Naive thymus-derived CD4-positive, alpha-beta T cell (primary cell): ENCODE results near the gene TCEANC. TPM values are rescaled to one million over a fixed set of nuclear protein-coding genes. Genes with fewer than 3 reads are reported as not detected.
A peak's percentile ranks its signal among the peaks of the same experiment; 100 is the strongest.

Experiments
- ATAC-seq: fragments of 150-1000 bp; cut with Tn5 transposase; 2 replicates; pipeline ENCODE4 v1.10.0; 2021; ENCODE audit warnings: mild to moderate bottlenecking, moderate library complexity
- CTCF ChIA-PET: fragments of 350-600 bp; sonication (Branson Sonifier 250); formaldehyde crosslinking; loops from one replicate; lab custom pipeline; 2021; ENCODE audit warnings: antibody characterized with exemption; lab: Charles Lee
- POLR2A ChIA-PET: fragments of 350-600 bp; sonication (Branson Sonifier 250); formaldehyde crosslinking; loops from one replicate; lab custom pipeline; 2021; ENCODE audit warnings: antibody characterized with exemption, inconsistent platforms; lab: Charles Lee
- DNase-seq, 9 donors: peaks; one replicate each; pipeline versions ENCODE4 v3.0.0 to v3.0.0-alpha.2; 2020 to 2022; ENCODE audit warnings: mixed read lengths in 1 of 9
- H3K27ac ChIP-seq: one replicate; pipeline ENCODE4 v1.7.0; 2013; ENCODE audit warnings: mild to moderate bottlenecking, low read depth, low read length, moderate library complexity
- H3K27me3 ChIP-seq, 2 donors: one replicate each; pipeline ENCODE4 v1.7.0; 2013; ENCODE audit warnings: low read length in 2 of 2, mild to moderate bottlenecking in 2 of 2, moderate library complexity in 2 of 2; ENCODE audit not compliant: control insufficient read depth in 2 of 2, insufficient read depth in 2 of 2
- H3K36me3 ChIP-seq, 3 experiments: 1 replicate in 2 of 3; 2 replicates in 1 of 3; pipeline ENCODE4 v1.7.0; 2013; ENCODE audit warnings: low read length in 3 of 3, mild to moderate bottlenecking in 3 of 3, moderate library complexity in 1 of 3; ENCODE audit not compliant: insufficient read depth in 3 of 3, control insufficient read depth in 2 of 3
- H3K4me1 ChIP-seq, 2 donors: one replicate each; pipeline ENCODE4 v1.7.0; 2013; ENCODE audit warnings: low read length in 2 of 2, mild to moderate bottlenecking in 2 of 2, moderate library complexity in 1 of 2; ENCODE audit not compliant: control insufficient read depth in 2 of 2, insufficient read depth in 2 of 2
- H3K4me3 ChIP-seq: 2 replicates; pipeline ENCODE4 v1.7.0; 2013; ENCODE audit warnings: mild to moderate bottlenecking, low read length
- H3K9me3 ChIP-seq, 3 experiments: 1 replicate in 2 of 3; 2 replicates in 1 of 3; pipeline ENCODE4 v1.7.0; 2013; ENCODE audit warnings: low read length in 3 of 3; ENCODE audit not compliant: control insufficient read depth in 2 of 3
- H3K27ac Mint-ChIP-seq, 9 donors: one replicate each; pipeline ENCODE4 v1.8.0; 2020 to 2022; ENCODE audit warnings: mixed read lengths in 9 of 9, mild to moderate bottlenecking in 8 of 9, moderate library complexity in 5 of 9, inconsistent platforms in 2 of 9
- H3K27me3 Mint-ChIP-seq, 5 donors: one replicate each; pipeline ENCODE4 v1.8.0; 2021 to 2022; ENCODE audit warnings: mixed read lengths in 5 of 5, mild to moderate bottlenecking in 1 of 5
- H3K36me3 Mint-ChIP-seq, 5 donors: one replicate each; pipeline ENCODE4 v1.8.0; 2020 to 2022; ENCODE audit warnings: mixed read lengths in 5 of 5, mild to moderate bottlenecking in 3 of 5, inconsistent platforms in 1 of 5
- H3K4me1 Mint-ChIP-seq, 7 donors: one replicate each; pipeline ENCODE4 v1.8.0; 2020 to 2022; ENCODE audit warnings: mixed read lengths in 7 of 7, mild to moderate bottlenecking in 3 of 7, inconsistent platforms in 1 of 7
- H3K4me3 Mint-ChIP-seq, 10 donors: one replicate each; pipeline ENCODE4 v1.8.0; 2020 to 2022; ENCODE audit warnings: mild to moderate bottlenecking in 10 of 10, mixed read lengths in 10 of 10, moderate library complexity in 6 of 10, inconsistent platforms in 2 of 10
- H3K9me3 Mint-ChIP-seq, 11 donors: one replicate each; pipeline ENCODE4 v1.8.0; 2020 to 2022; ENCODE audit warnings: mixed read lengths in 11 of 11, mild to moderate bottlenecking in 4 of 11, inconsistent platforms in 1 of 11, moderate library complexity in 1 of 11
- intact Hi-C, 2 donors: fragments of 100-400 bp; cut with micrococcal nuclease; formaldehyde crosslinking; loops; one replicate each; pipeline ENCODE4 v1.15.1; 2023
- polyA plus RNA-seq, 2 donors: library from polyadenylated mRNA; unstranded; fragments of 300-500 nt; fragmentation: Illumina TruSeq; gene quantifications; one replicate each; pipeline ENCODE4 v1.2.3, GENCODE V29; 2021
- total RNA-seq, 6 experiments: library from RNA in 5 of 6; stranded (reverse) in 5 of 6; gene quantifications; 1 replicate in 5 of 6; 2 replicates in 1 of 6; pipeline ENCODE4 v1.2.3 and lab custom pipeline; 2021 to 2026

The TCEANC gene
- total and polyA plus RNA-seq, 7 experiments from 2014 or later, result 5.0 to 17.5 (median 11.4) TPM

DNA sequence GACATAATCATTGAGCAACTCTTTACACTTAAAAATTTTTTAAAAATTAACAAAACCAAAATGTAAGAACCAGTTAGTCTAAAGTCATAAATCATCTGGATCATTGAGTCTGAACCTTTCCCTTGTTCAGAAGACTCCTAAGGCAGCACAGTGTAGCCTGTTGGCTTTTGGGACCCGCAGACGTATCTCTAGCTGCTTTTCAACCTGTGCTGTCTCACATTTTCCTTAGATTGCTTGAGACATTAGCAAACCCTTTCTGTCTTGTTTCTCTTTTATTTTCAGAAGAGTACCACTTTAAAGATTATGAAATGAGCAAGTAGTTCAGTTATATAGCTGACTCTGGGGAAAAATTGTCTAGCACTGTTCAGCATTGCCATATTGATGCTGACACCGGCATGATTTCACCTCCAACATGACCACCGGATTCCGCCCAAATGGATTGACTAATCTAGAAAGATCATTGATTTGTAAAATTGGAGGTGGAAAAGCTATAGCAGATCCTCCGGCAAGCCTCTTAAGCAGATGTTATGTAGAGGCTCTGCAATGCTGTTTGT, 8.9 kb downstream of the TCEANC start:
- Mint-ChIP-seq H3K4me1 (peaks cover 0 to 17% (median 11%) of the 10 kb centered on the region in 7 donors), H3K27me3 (no peaks in the 10 kb centered on the region), H3K4me3 (no peak overlapping the region), H3K36me3 (peaks cover 0 to 53% (median 18%) of the 10 kb centered on the region in 5 donors), H3K9me3 (no peaks in the 10 kb centered on the region), H3K27ac (no peak overlapping the region)
- Histone ChIP-seq H3K27ac (no peak overlapping the region), H3K9me3 (no peaks in the 10 kb centered on the region), H3K4me3 (no peak overlapping the region), H3K4me1 (no peaks in the 10 kb centered on the region), H3K36me3 (peaks cover 0 to 34% (median 3%) of the 10 kb centered on the region in 3 experiments), H3K27me3 (no peaks in the 10 kb centered on the region)
- POLR2A ChIA-PET, result interaction anchor here (1.2 kb wide), 1 partner anchor 27 kb away, joined by 3 read pairs; the partner anchor contains the start of gene RAB9A
- DNase-seq, result no peak
- intact Hi-C loops, result no loop called here
- CTCF ChIA-PET, result interaction anchor here (0.5 to 1.0 kb wide), 2 partner anchors 16 to 87 kb away, joined by 3 to 4 read pairs; no protein-coding TSS in a partner anchor
- ATAC-seq, result no peak

DNA sequence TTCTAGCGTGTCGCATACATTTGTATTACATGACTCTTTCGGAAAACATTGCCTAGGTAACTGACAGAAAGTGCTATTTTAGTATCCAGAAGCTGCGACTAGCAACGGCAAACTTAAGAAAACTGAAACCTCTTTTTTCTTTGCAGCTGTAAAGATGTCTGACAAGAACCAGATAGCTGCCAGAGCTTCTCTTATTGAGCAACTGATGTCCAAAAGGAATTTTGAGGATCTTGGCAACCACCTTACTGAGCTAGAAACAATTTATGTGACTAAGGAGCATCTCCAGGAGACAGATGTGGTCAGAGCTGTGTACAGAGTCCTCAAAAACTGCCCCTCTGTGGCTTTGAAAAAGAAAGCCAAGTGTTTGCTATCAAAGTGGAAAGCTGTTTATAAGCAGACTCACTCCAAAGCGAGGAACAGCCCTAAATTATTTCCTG, 9.4 kb downstream of the TCEANC start:
- no peak for DNase-seq
- Histone ChIP-seq H3K27me3 (no peaks in the 10 kb centered on the region), H3K4me3 (no peak overlapping the region), H3K4me1 (no peaks in the 10 kb centered on the region), H3K36me3 (peaks cover 0 to 34% (median 3%) of the 10 kb centered on the region in 3 experiments), H3K27ac (no peak overlapping the region), H3K9me3 (no peaks in the 10 kb centered on the region)
- no peak for ATAC-seq
- no peaks in the 10 kb centered on the region for H3K27me3 Mint-ChIP-seq
- H3K27ac Mint-ChIP-seq, result no peak overlapping the region
- ChIA-PET CTCF (interaction anchor here (1.0 kb wide), 1 partner anchor 86 kb away, joined by 4 read pairs; no protein-coding TSS in a partner anchor), POLR2A (interaction anchor here (1.2 kb wide), 1 partner anchor 27 kb away, joined by 3 read pairs; the partner anchor contains the start of gene RAB9A)
- H3K9me3 Mint-ChIP-seq, result no peaks in the 10 kb centered on the region
- H3K36me3 Mint-ChIP-seq, result peaks cover 0 to 48% (median 16%) of the 10 kb centered on the region in 5 donors
- H3K4me3 Mint-ChIP-seq, result no peak overlapping the region
- H3K4me1 Mint-ChIP-seq, result peaks cover 0 to 13% (median 11%) of the 10 kb centered on the region in 7 donors
- intact Hi-C loops, result no loop called here

DNA sequence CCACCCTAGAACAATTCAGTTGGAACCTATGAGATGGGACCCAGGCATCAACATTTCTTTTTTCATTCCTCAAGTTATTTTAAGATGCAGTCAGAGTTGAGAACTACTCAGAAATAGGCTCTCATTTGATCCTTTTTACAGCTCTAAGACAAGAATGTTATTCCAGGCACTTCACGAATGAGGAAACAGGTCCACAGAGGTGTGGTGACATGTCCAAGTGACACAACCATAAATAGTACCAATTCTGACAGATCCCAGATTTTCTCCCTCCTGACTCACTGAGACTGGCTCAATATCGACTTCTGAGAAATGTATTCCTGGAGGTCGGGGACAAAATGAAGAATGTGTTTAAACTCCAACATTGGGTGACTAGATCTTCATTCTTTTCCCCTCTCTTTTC, 11.1 kb downstream of the TCEANC start:
- POLR2A ChIA-PET, result no interaction called here
- Histone ChIP-seq H3K36me3 (peaks cover 0 to 34% (median 3%) of the 10 kb centered on the region in 3 experiments), H3K4me3 (no peak overlapping the region), H3K27ac (no peak overlapping the region), H3K4me1 (no peaks in the 10 kb centered on the region), H3K27me3 (no peaks in the 10 kb centered on the region), H3K9me3 (no peaks in the 10 kb centered on the region)
- no peaks in the 10 kb centered on the region for H3K9me3 Mint-ChIP-seq
- intact Hi-C loops, result no loop called here
- no peak overlapping the region for H3K4me3 Mint-ChIP-seq
- CTCF ChIA-PET, result no interaction called here
- H3K36me3 Mint-ChIP-seq, result peaks cover 0 to 48% (median 13%) of the 10 kb centered on the region in 5 donors
- no peak overlapping the region for H3K27ac Mint-ChIP-seq
- DNase-seq (no peak), ATAC-seq (no peak)
- H3K27me3 Mint-ChIP-seq, result no peaks in the 10 kb centered on the region
- H3K4me1 Mint-ChIP-seq, result peaks cover 0 to 3% (median 2%) of the 10 kb centered on the region in 7 donors

DNA sequence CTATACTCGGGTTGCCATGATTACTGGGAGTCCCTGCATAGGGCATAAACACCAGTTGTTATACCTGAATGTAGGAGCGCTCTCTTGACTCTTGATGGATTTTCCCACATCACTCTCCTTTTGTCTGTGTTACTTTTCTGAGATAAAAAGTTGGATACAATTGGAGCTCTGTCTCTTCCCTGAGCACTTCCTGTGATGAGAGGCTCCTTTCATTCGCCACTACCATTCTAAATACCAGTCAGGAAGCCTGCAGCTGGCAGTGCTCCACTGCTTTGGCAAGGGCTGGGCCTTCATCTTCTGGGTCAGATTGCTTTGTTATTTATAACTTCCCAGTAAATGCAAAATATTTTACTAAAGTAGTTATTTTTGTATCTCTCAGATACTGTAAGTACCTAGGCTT, 13.9 kb downstream of the TCEANC start:
- no peak for DNase-seq
- no peak overlapping the region for H3K27ac ChIP-seq
- H3K9me3 Mint-ChIP-seq, result peaks cover 0 to 2% (median 0%) of the 10 kb centered on the region in 11 donors
- H3K27me3 ChIP-seq, result no peaks in the 10 kb centered on the region
- H3K36me3 ChIP-seq, result peaks cover 0 to 24% (median 0%) of the 10 kb centered on the region in 3 experiments
- POLR2A ChIA-PET, result interaction anchor here (0.9 kb wide), 1 partner anchor 13 kb away, joined by 3 read pairs; no protein-coding TSS in a partner anchor
- no peak overlapping the region for H3K4me3 Mint-ChIP-seq
- CTCF ChIA-PET, result no interaction called here
- H3K27me3 Mint-ChIP-seq, result no peaks in the 10 kb centered on the region
- H3K4me1 Mint-ChIP-seq, result peaks cover 0 to 4% (median 0%) of the 10 kb centered on the region in 7 donors
- peak overlapping the region in 1 of 9 donors; percentile 30 for H3K27ac Mint-ChIP-seq
- intact Hi-C loops, result no loop called here
- H3K36me3 Mint-ChIP-seq, result peaks cover 0 to 56% (median 26%) of the 10 kb centered on the region in 5 donors
- H3K4me1 ChIP-seq, result no peaks in the 10 kb centered on the region
- ATAC-seq, result no peak
- H3K4me3 ChIP-seq, result no peak overlapping the region
- no peaks in the 10 kb centered on the region for H3K9me3 ChIP-seq

DNA sequence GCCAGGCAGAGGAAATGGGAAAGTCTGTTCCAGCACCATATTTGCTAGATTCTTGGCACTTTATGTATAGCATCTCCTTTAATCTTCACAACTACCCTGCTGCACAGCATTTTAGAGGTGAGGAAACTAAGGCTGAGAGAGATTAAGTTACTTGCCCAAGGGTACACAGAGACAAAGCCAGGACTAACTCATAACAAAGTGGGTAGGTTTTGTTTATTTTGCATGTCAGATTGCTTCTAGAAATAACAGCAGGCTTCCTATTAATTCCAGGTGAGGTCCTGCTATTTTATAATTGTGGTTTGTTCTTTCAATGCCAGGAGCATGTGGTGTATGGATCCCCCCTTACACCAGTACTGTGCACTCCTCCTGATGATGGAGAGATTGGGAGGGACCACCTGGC, 15.0 kb downstream of the TCEANC start:
- Histone ChIP-seq H3K27me3 (no peaks in the 10 kb centered on the region), H3K4me3 (no peak overlapping the region), H3K36me3 (peaks cover 0 to 13% (median 0%) of the 10 kb centered on the region in 3 experiments), H3K9me3 (no peaks in the 10 kb centered on the region), H3K4me1 (no peaks in the 10 kb centered on the region), H3K27ac (no peak overlapping the region)
- Mint-ChIP-seq H3K27ac (no peak overlapping the region), H3K4me1 (peaks cover 0 to 4% (median 0%) of the 10 kb centered on the region in 7 donors), H3K4me3 (no peak overlapping the region), H3K27me3 (no peaks in the 10 kb centered on the region), H3K36me3 (peaks cover 0 to 54% (median 30%) of the 10 kb centered on the region in 5 donors), H3K9me3 (peaks cover 0 to 3% (median 0%) of the 10 kb centered on the region in 11 donors)
- ATAC-seq (no peak), DNase-seq (no peak)
- ChIA-PET CTCF (no interaction called here), POLR2A (no interaction called here)
- intact Hi-C loops, result loop anchor here in 1 of 2 donors (2.0 kb wide), 1 partner anchor 21 kb away; the partner anchor contains the start of gene RAB9A

DNA sequence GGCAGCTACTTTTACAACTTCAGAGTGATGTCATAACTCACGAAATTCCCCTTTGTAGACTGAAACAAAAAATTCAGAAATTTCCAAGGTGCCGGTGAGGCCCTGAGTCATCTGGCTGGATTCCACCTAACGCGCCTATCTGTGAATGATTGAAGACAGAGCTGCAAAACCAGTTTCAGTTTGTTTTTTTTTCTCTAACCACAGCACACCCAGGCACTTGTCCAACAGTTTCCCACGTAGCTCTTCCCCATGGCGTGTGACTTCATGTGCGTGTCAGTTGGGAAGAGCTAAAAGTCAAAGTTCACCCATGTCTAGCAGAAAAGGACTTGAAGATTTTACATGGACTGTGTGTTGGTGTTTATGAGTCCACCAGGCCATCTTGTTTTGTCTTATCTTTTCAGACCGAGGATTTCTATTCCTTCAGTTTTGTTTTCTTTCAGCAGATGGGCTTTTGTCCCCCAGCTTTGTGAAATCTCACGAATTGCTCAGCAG, 16.4 kb downstream of the TCEANC start:
- no peaks in the 10 kb centered on the region for H3K27me3 ChIP-seq
- H3K4me3 ChIP-seq, result no peak overlapping the region
- peaks cover 0 to 43% (median 28%) of the 10 kb centered on the region in 5 donors for H3K36me3 Mint-ChIP-seq
- peaks cover 0 to 4% (median 0%) of the 10 kb centered on the region in 7 donors for H3K4me1 Mint-ChIP-seq
- no peak overlapping the region for H3K27ac ChIP-seq
- no peaks in the 10 kb centered on the region for H3K9me3 ChIP-seq
- no peaks in the 10 kb centered on the region for H3K4me1 ChIP-seq
- H3K4me3 Mint-ChIP-seq, result peak overlapping the region in 3 of 10 donors; percentile 16 to 46 (median 30)
- ATAC-seq (peak; percentile 90), DNase-seq (peak in 2 of 9 donors; percentile 36 to 62)
- H3K9me3 Mint-ChIP-seq, result peaks cover 0 to 4% (median 0%) of the 10 kb centered on the region in 11 donors
- H3K27ac Mint-ChIP-seq, result peak overlapping the region in 4 of 9 donors; percentile 14 to 77 (median 70)
- POLR2A ChIA-PET, result interaction anchor here (0.6 to 0.7 kb wide), 3 partner anchors 19 to 69 kb away, joined by 3 read pairs; no protein-coding TSS in a partner anchor
- H3K27me3 Mint-ChIP-seq, result no peaks in the 10 kb centered on the region
- H3K36me3 ChIP-seq, result no peaks in the 10 kb centered on the region
- CTCF ChIA-PET, result interaction anchor here (0.6 kb wide), 1 partner anchor 93 kb away, joined by 3 read pairs; no protein-coding TSS in a partner anchor
- intact Hi-C loops, result loop anchor here in 1 of 2 donors (1.0 to 2.0 kb wide), 2 partner anchors 16 to 20 kb away; partner anchors contain the start of genes RAB9A and TCEANC
